Measurements from ENCODE around the gene THSD4. TPM values are rescaled to one million over a fixed set of nuclear protein-coding genes. Genes with fewer than 3 reads are reported as not detected.

The THSD4 gene
- total and polyA plus RNA-seq, 2 experiments from 2014 or later, result 5.1 to 25.5 TPM

DNA sequence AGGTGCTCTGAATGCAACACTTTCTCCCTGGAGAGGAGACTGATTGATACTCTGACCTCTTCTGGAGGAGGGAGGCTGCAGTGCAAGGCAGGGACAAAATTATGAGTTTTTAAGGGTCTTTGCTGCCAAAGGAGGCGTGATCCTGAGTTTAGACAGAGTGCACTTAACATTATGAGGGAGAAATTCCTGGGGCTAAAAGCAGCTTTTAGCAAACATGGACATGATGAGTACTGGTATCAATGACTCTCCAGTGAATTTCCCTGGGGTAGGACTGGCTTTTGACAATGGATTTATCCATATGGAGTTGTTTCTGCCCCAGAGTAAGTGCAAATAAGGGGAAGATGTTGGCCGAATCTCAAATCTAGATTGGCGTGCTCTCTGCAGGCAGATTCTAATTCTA, 133.1 kb downstream of the THSD4 start:
- no peaks in the 10 kb centered on the region for H3K27me3 ChIP-seq
- H3K9me3 ChIP-seq (ENCODE audit: low read depth), result no peaks in the 10 kb centered on the region
- peaks cover 13% of the 10 kb centered on the region for H3K4me1 ChIP-seq (ENCODE audit: low read depth)
- no peak for TF ChIP-seq CTCF (IDR thresholded peaks at IDR 0.05; ENCODE audit: low read depth, low read length)
- H3K36me3 ChIP-seq, result no peaks in the 10 kb centered on the region
- no peak overlapping the region for H3K4me3 ChIP-seq
- H3K27ac ChIP-seq, result no peak overlapping the region
- DNase-seq (ENCODE audit: low read depth in 1 of 2, low spot score in 1 of 2), result no peak

- Histone ChIP-seq H3K9me3 (ENCODE audit: low read depth) (no peaks in the 10 kb centered on the region), H3K27me3 (no peaks in the 10 kb centered on the region), H3K4me1 (ENCODE audit: low read depth) (peaks cover 20% of the 10 kb centered on the region), H3K27ac (no peak overlapping the region), H3K4me3 (no peak overlapping the region), H3K36me3 (no peaks in the 10 kb centered on the region)
- DNase-seq (ENCODE audit: low read depth in 1 of 2, low spot score in 1 of 2), result peak in 1 of 2 donors; percentile 61
- TF ChIP-seq CTCF (IDR thresholded peaks at IDR 0.05; ENCODE audit: low read depth, low read length), result no peak
Measured at GRCh38 chr15:71249986-71250385, 134.7 kb downstream of the THSD4 start.

- no peak overlapping the region for H3K27ac ChIP-seq
- no peaks in the 10 kb centered on the region for H3K27me3 ChIP-seq
- H3K4me1 ChIP-seq (ENCODE audit: low read depth), result peaks cover 20% of the 10 kb centered on the region
- H3K4me3 ChIP-seq, result no peak overlapping the region
- TF ChIP-seq CTCF (IDR thresholded peaks at IDR 0.05; ENCODE audit: low read depth, low read length), result no peak
- no peaks in the 10 kb centered on the region for H3K9me3 ChIP-seq (ENCODE audit: low read depth)
- peak in 1 of 2 donors; percentile 41 for DNase-seq (ENCODE audit: low read depth in 1 of 2, low spot score in 1 of 2)
- H3K36me3 ChIP-seq, result no peaks in the 10 kb centered on the region
Measured at GRCh38 chr15:71250936-71251583, 135.8 kb downstream of the THSD4 start.

- no peak for TF ChIP-seq CTCF (IDR thresholded peaks at IDR 0.05; ENCODE audit: low read depth, low read length)
- H3K4me3 ChIP-seq, result no peak overlapping the region
- H3K27ac ChIP-seq, result peak overlapping the region; percentile 74
- peaks cover 20% of the 10 kb centered on the region for H3K4me1 ChIP-seq (ENCODE audit: low read depth)
- no peaks in the 10 kb centered on the region for H3K36me3 ChIP-seq
- no peaks in the 10 kb centered on the region for H3K27me3 ChIP-seq
- DNase-seq (ENCODE audit: low read depth in 1 of 2, low spot score in 1 of 2), result no peak
- no peaks in the 10 kb centered on the region for H3K9me3 ChIP-seq (ENCODE audit: low read depth)
Measured at GRCh38 chr15:71251584-71252043, 136.3 kb downstream of the THSD4 start.

DNA sequence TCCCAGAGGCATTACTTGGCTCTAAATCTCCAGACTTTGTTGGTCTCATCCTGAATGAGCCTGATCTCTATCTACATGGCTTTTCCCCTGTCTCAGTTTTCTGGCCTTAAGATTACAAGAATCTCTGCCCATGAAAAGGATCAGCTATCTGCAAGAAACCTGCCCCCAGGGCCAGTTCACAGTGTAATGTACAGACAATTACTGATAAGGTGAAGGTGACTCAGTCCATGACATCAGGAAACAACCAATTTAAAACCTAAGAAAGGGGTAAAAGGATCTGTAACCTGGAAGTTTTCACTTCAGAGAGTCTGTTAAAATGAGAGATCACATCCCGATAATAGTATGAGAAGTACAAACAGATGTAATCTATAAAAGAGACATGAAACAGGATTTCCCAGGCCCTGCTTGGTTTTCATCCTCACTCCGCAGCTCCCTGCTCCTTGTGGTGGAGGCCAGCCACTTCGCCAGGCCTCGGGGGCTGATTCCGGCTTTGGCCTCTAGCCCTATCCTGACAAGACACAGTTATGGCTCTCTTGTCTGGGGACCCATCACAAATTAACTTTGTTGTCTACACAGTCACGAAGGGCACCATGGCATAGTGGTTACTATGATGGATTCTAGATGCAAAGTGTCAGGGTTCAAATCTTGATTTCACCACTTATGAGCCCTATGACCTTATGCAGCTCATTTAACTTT, 136.9 kb downstream of the THSD4 start:
- no peaks in the 10 kb centered on the region for H3K9me3 ChIP-seq (ENCODE audit: low read depth)
- no peaks in the 10 kb centered on the region for H3K36me3 ChIP-seq
- no peak overlapping the region for H3K4me3 ChIP-seq
- TF ChIP-seq CTCF (IDR thresholded peaks at IDR 0.05; ENCODE audit: low read depth, low read length), result no peak
- DNase-seq (ENCODE audit: low read depth in 1 of 2, low spot score in 1 of 2), result peak in 1 of 2 donors; percentile 59
- no peaks in the 10 kb centered on the region for H3K27me3 ChIP-seq
- H3K4me1 ChIP-seq (ENCODE audit: low read depth), result peaks cover 20% of the 10 kb centered on the region
- peak overlapping the region; percentile 74 for H3K27ac ChIP-seq

All from cardiac muscle cell (in vitro differentiated cells and primary cell).